ENCODE results near the gene SCAPER. TPM values are rescaled to one million over a fixed set of nuclear protein-coding genes. Genes with fewer than 3 reads are reported as not detected.

The SCAPER gene
- total and polyA plus RNA-seq, 2 of the 4 experiments (the other 2 are of a cell fraction), result 2.9 to 9.7 TPM

DNA sequence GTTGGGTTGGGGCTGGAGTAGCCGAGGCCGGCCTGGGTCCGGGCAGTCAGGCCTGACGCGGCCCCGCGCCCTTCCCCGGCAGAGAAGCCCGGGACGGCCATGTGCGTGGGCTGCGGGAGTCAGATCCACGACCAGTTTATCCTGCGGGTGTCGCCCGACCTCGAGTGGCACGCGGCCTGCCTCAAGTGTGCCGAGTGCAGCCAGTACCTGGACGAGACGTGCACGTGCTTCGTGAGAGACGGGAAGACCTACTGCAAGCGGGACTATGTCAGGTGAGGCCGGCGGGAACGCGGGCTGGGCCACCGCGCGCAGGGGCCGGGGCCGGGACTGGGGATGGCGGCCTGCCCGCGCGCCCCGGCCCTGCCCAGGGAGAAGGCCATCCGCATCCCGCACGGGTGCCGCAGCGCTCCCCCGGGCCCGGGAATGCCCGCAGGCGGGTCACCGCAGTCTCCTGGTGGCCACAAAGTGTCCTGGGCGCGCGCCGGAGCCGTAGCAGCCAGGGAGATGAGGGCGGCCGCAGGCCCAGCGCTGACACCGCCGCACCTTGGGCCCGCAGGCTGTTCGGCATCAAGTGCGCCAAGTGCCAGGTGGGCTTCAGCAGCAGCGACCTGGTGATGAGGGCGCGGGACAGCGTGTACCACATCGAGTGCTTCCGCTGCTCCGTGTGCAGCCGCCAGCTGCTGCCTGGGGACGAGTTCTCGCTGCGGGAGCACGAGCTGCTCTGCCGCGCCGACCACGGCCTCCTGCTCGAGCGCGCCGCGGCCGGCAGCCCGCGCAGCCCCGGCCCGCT lies 567.2 kb downstream of the SCAPER start:
- peaks cover 12% of the 10 kb centered on the region for H4K20me1 ChIP-seq (ENCODE audit: insufficient read depth, low read length)
- H3K79me1 ChIP-seq (ENCODE audit: low read depth in 1 of 2, low read length in 2 of 2), result peaks cover 3 to 17% of the 10 kb centered on the region in 2 experiments; a peak in 3 of 4 replicates
- peaks cover 9% of the 10 kb centered on the region; the same call in 1 of the 2 replicates for H3K9me3 ChIP-seq (ENCODE audit: control insufficient read depth, insufficient read depth, low read length)
- POLR2A ChIA-PET (ENCODE audit: unreplicated experiment), result interaction anchor here (0.6 to 0.7 kb wide), 2 partner anchors 70 to 332 kb away, joined by 3 to 9 read pairs; no protein-coding TSS in a partner anchor
- H4K8ac ChIP-seq (ENCODE audit: low read depth in 2 of 2, low read length in 2 of 2), result peak overlapping the region in 1 of 2 experiments; percentile 43; a peak in 1 of 4 replicates
- H2BK5ac ChIP-seq (ENCODE audit: low read depth, low read length, poor library complexity, severe bottlenecking), result peak overlapping the region; percentile 44
- peak overlapping the region; percentile 66 for H3K4ac ChIP-seq (ENCODE audit: low read depth, low read length)
- H3K4me1 ChIP-seq (ENCODE audit: control insufficient read depth, insufficient read depth, low read length), result peaks cover 8% of the 10 kb centered on the region
- no peak overlapping the region for H4K5ac ChIP-seq (ENCODE audit: low read depth, low read length)
- peaks cover 19% of the 10 kb centered on the region for H3K36me3 ChIP-seq (ENCODE audit: control insufficient read depth, insufficient read depth, low read length)
- peaks cover 24% of the 10 kb centered on the region; the same call in 1 of the 2 replicates for H3K27me3 ChIP-seq (ENCODE audit: control insufficient read depth, insufficient read depth, low read length)
- H3K4me2 ChIP-seq (ENCODE audit: low read depth, low read length), result peak overlapping the region; percentile 82
- H3K9ac ChIP-seq (ENCODE audit: low read depth, low read length), result peak overlapping the region; percentile 68
- H3K23ac ChIP-seq (ENCODE audit: low read depth, low read length), result peak overlapping the region; percentile 44; the same call in 1 of the 2 replicates
- ATAC-seq (ENCODE audit: low read depth), result no peak
- 34% methylated on average over 60 of the region's 89 CpGs; no CpG with 5 or more reads in 1 of the 2 experiments for WGBS, 2 experiments (ENCODE audit: extremely low coverage in 2 of 2, insufficient read length in 1 of 2)
- H3K18ac ChIP-seq (ENCODE audit: low read depth, low read length), result no peak overlapping the region
- in situ Hi-C loops (cut with MboI; ENCODE audit: low sequenced_read_pairs) (no loop called here), intact Hi-C loops (cut with micrococcal nuclease) (loop anchor here (5.0 kb wide), 2 partner anchors 101 to 504 kb away; no protein-coding TSS in a partner anchor), dilution Hi-C loops (cut with HindIII; ENCODE audit: low sequenced_read_pairs, unreplicated experiment) (no loop called here)
- peak overlapping the region; percentile 33; the same call in 1 of the 2 replicates for H4K91ac ChIP-seq (ENCODE audit: insufficient read depth, low read depth, low read length)
- no peak for DNase-seq
- CTCF ChIA-PET, result no interaction called here
- no peak overlapping the region for H2BK20ac ChIP-seq (ENCODE audit: low read depth, low read length)
- BruUV-seq (replicated peaks), result no TSS peak
- H2BK15ac ChIP-seq (ENCODE audit: low read depth, low read length), result no peak overlapping the region
- H2BK120ac ChIP-seq (ENCODE audit: low read depth, low read length), result no peak overlapping the region
- peak overlapping the region; percentile 51 for H2AK9ac ChIP-seq (replicated peaks; ENCODE audit: low read depth, low read length, poor library complexity)
- no peaks in the 10 kb centered on the region; the same call in 1 of the 2 replicates for H3K9me1 ChIP-seq (ENCODE audit: insufficient read depth, low read length)
- H2AFZ ChIP-seq (replicated peaks; ENCODE audit: low read length, poor library complexity), result peak overlapping the region; percentile 83
- H2AK5ac ChIP-seq (ENCODE audit: low read depth, low read length), result peak overlapping the region; percentile 72; the same call in 1 of the 2 replicates
- peak overlapping the region; percentile 68 for H3K4me3 ChIP-seq (ENCODE audit: insufficient read depth, low read depth, low read length)
- H3K27ac ChIP-seq (ENCODE audit: insufficient read depth, low read length), result peak overlapping the region; percentile 28
- peak overlapping the region; percentile 63; the same call in 1 of the 2 replicates for H3K56ac ChIP-seq (ENCODE audit: extremely low read depth, insufficient read depth, low read length)
- peak overlapping the region; percentile 52; the same call in 1 of the 2 replicates for H3K14ac ChIP-seq (replicated peaks; ENCODE audit: low read depth, low read length)
- TF ChIP-seq CHD1 (IDR thresholded peaks at IDR 0.05; ENCODE audit: low read depth, low read length) (no peak), POLR2A (IDR thresholded peaks at IDR 0.05; ENCODE audit: low read depth, low read length) (no peak), MAZ (IDR thresholded peaks at IDR 0.05; ENCODE audit: borderline replicate concordance, low read depth, low read length) (no peak), FOS (IDR thresholded peaks at IDR 0.05; ENCODE audit: low read depth, low read length) (no peak), MXI1 (IDR thresholded peaks at IDR 0.05; ENCODE audit: borderline replicate concordance, low read depth, low read length) (no peak), RFX5 (IDR thresholded peaks at IDR 0.05; ENCODE audit: low read depth, low read length) (no peak), NFE2L2 (IDR thresholded peaks at IDR 0.05; ENCODE audit: low read depth, low read length) (no peak), BHLHE40 (IDR thresholded peaks at IDR 0.05; ENCODE audit: low read depth, low read length) (no peak), CEBPB (IDR thresholded peaks at IDR 0.05; ENCODE audit: low read depth, low read length) (no peak), RCOR1 (IDR thresholded peaks at IDR 0.05; ENCODE audit: insufficient replicate concordance, low read length) (no peak)
- TF ChIP-seq, protein P1, sequence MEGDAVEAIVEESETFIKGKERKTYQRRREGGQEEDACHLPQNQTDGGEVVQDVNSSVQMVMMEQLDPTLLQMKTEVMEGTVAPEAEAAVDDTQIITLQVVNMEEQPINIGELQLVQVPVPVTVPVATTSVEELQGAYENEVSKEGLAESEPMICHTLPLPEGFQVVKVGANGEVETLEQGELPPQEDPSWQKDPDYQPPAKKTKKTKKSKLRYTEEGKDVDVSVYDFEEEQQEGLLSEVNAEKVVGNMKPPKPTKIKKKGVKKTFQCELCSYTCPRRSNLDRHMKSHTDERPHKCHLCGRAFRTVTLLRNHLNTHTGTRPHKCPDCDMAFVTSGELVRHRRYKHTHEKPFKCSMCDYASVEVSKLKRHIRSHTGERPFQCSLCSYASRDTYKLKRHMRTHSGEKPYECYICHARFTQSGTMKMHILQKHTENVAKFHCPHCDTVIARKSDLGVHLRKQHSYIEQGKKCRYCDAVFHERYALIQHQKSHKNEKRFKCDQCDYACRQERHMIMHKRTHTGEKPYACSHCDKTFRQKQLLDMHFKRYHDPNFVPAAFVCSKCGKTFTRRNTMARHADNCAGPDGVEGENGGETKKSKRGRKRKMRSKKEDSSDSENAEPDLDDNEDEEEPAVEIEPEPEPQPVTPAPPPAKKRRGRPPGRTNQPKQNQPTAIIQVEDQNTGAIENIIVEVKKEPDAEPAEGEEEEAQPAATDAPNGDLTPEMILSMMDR (conservative IDR thresholded peaks at IDR 0.05; ENCODE audit: low read depth, low read length), result no peak
- TF ChIP-seq, protein P2, sequence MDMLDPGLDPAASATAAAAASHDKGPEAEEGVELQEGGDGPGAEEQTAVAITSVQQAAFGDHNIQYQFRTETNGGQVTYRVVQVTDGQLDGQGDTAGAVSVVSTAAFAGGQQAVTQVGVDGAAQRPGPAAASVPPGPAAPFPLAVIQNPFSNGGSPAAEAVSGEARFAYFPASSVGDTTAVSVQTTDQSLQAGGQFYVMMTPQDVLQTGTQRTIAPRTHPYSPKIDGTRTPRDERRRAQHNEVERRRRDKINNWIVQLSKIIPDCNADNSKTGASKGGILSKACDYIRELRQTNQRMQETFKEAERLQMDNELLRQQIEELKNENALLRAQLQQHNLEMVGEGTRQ (IDR thresholded peaks at IDR 0.05; ENCODE audit: low read depth, low read length), result no peak
- TF ChIP-seq, protein P3, sequence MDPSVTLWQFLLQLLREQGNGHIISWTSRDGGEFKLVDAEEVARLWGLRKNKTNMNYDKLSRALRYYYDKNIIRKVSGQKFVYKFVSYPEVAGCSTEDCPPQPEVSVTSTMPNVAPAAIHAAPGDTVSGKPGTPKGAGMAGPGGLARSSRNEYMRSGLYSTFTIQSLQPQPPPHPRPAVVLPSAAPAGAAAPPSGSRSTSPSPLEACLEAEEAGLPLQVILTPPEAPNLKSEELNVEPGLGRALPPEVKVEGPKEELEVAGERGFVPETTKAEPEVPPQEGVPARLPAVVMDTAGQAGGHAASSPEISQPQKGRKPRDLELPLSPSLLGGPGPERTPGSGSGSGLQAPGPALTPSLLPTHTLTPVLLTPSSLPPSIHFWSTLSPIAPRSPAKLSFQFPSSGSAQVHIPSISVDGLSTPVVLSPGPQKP (IDR thresholded peaks at IDR 0.05; ENCODE audit: borderline replicate concordance, low read depth, low read length), result no peak
